Measurements from ENCODE around the gene CSNK1G3.
A peak's percentile ranks its signal among the peaks of the same experiment; 100 is the strongest.

CSNK1G3 gene

GRCh38 chr5:123582550-123583285, 70.7 kb downstream of the CSNK1G3 start:
- no peak for TF ChIP-seq CTCF (IDR thresholded peaks at IDR 0.05; ENCODE audit: low read length, missing control alignments)
- DNase-seq (ENCODE audit: low read depth), result no peak
- no peak overlapping the region for H3K4me3 ChIP-seq (replicated peaks; ENCODE audit: low read depth, low read length)

- TF ChIP-seq CTCF (IDR thresholded peaks at IDR 0.05; ENCODE audit: low read length, missing control alignments), result no peak
- DNase-seq (ENCODE audit: low read depth), result no peak
- no peak overlapping the region for H3K4me3 ChIP-seq (replicated peaks; ENCODE audit: low read depth, low read length)
Observed at GRCh38 chr5:123585871-123586270, 73.9 kb downstream of the CSNK1G3 start.

- no peak for DNase-seq (ENCODE audit: low read depth)
- no peak for TF ChIP-seq CTCF (IDR thresholded peaks at IDR 0.05; ENCODE audit: low read length, missing control alignments)
- no peak overlapping the region for H3K4me3 ChIP-seq (replicated peaks; ENCODE audit: low read depth, low read length)
Observed at GRCh38 chr5:123594434-123594833, 82.5 kb downstream of the CSNK1G3 start.

- no peak overlapping the region for H3K4me3 ChIP-seq (replicated peaks; ENCODE audit: low read depth, low read length)
- DNase-seq (ENCODE audit: low read depth), result no peak
- no peak for TF ChIP-seq CTCF (IDR thresholded peaks at IDR 0.05; ENCODE audit: low read length, missing control alignments)
Observed at GRCh38 chr5:123597018-123597417, 85.0 kb downstream of the CSNK1G3 start.

GRCh38 chr5:123598028-123598689, 86.2 kb downstream of the CSNK1G3 start:
- DNase-seq (ENCODE audit: low read depth), result no peak
- no peak overlapping the region for H3K4me3 ChIP-seq (replicated peaks; ENCODE audit: low read depth, low read length)
- TF ChIP-seq CTCF (IDR thresholded peaks at IDR 0.05; ENCODE audit: low read length, missing control alignments), result no peak

- no peak for TF ChIP-seq CTCF (IDR thresholded peaks at IDR 0.05; ENCODE audit: low read length, missing control alignments)
- H3K4me3 ChIP-seq (replicated peaks; ENCODE audit: low read depth, low read length), result no peak overlapping the region
- DNase-seq (ENCODE audit: low read depth), result peak; percentile 76
Observed at GRCh38 chr5:123599171-123599570, 87.2 kb downstream of the CSNK1G3 start.

Measured in fibroblast of pulmonary artery (primary cell).